CD4-positive, alpha-beta T cell treated with Interleukin-6 at 100 ng/mL for 8 hours (primary cell): ENCODE measurements around the gene ZDHHC11.
"Not testable (repeated sequence)": the region's sequence is repeated elsewhere in the genome, so short reads cannot be mapped to it uniquely, and the experiment has no call there.

Experiments
- DNase-seq: peaks from one replicate; pipeline ENCODE4 v3.0.0-alpha.2; 2020; ENCODE audit warnings: mixed read lengths, low spot score

The ZDHHC11 gene

GRCh38 chr5:878677-879076 is 27.9 kb upstream of the ZDHHC11 start:
- not testable (repeated sequence) for DNase-seq

GRCh38 chr5:878125-878524 is 27.3 kb upstream of the ZDHHC11 start:
- no peak for DNase-seq

GRCh38 chr5:876398-877365 is 25.9 kb upstream of the ZDHHC11 start:
- no peak for DNase-seq

GRCh38 chr5:875931-876330 is 25.1 kb upstream of the ZDHHC11 start:
- no peak for DNase-seq

- no peak for DNase-seq
These were observed 22.5 kb upstream of the ZDHHC11 start for GRCh38 chr5:873328-873727.

GRCh38 chr5:872301-872700 is 21.5 kb upstream of the ZDHHC11 start:
- no peak for DNase-seq

GRCh38 chr5:871596-872298 is 21.0 kb upstream of the ZDHHC11 start:
- DNase-seq, result no peak

- DNase-seq, result no peak
These were observed 20.2 kb upstream of the ZDHHC11 start for GRCh38 chr5:870956-871355.

GRCh38 chr5:868428-869135 is 17.8 kb upstream of the ZDHHC11 start:
- DNase-seq, result no peak

- DNase-seq, result no peak
These were observed 16.6 kb upstream of the ZDHHC11 start for GRCh38 chr5:867300-867870.

GRCh38 chr5:865771-866170 is 15.0 kb upstream of the ZDHHC11 start:
- DNase-seq, result no peak

- no peak for DNase-seq
These were observed 14.4 kb upstream of the ZDHHC11 start for GRCh38 chr5:865168-865521.

GRCh38 chr5:864492-865167 is 13.8 kb upstream of the ZDHHC11 start:
- DNase-seq, result no peak

- DNase-seq, result no peak
These were observed 12.5 kb upstream of the ZDHHC11 start for GRCh38 chr5:863244-863805.

- DNase-seq, result no peak
These were observed 11.8 kb upstream of the ZDHHC11 start for GRCh38 chr5:862367-863243.

- DNase-seq, result no peak
These were observed 10.9 kb upstream of the ZDHHC11 start for GRCh38 chr5:861442-862366.

GRCh38 chr5:860506-861150 is 9.8 kb upstream of the ZDHHC11 start:
- no peak for DNase-seq

GRCh38 chr5:859798-860296 is 9.1 kb upstream of the ZDHHC11 start:
- no peak for DNase-seq

GRCh38 chr5:859391-859790 is 8.6 kb upstream of the ZDHHC11 start:
- DNase-seq, result no peak
